Progenitor cell of endocrine pancreas (in vitro differentiated cells): ENCODE measurements around the gene PRR14. TPM values are rescaled to one million over a fixed set of nuclear protein-coding genes. Genes with fewer than 3 reads are reported as not detected.

ENCODE experiments used
- DNase-seq: peaks from one replicate; pipeline ENCODE4 v3.0.0; 2021; ENCODE audit warnings: low spot score; ENCODE audit not compliant: unreplicated experiment
- H3K27ac Mint-ChIP-seq: 2 replicates; pipeline ENCODE4 v1.8.0; 2021; ENCODE audit warnings: mild to moderate bottlenecking, moderate library complexity, mixed read lengths
- H3K27me3 Mint-ChIP-seq: 2 replicates; pipeline ENCODE4 v1.8.0; 2021; ENCODE audit warnings: mixed read lengths
- H3K36me3 Mint-ChIP-seq: 2 replicates; pipeline ENCODE4 v1.8.0; 2022; ENCODE audit warnings: mixed read lengths; ENCODE audit not compliant: insufficient read depth
- H3K4me1 Mint-ChIP-seq: 2 replicates; pipeline ENCODE4 v1.8.0; 2021; ENCODE audit warnings: low read depth, mixed read lengths
- H3K4me3 Mint-ChIP-seq: 2 replicates; pipeline ENCODE4 v1.8.0; 2021; ENCODE audit warnings: low read depth, mild to moderate bottlenecking, moderate library complexity, mixed read lengths
- H3K9me3 Mint-ChIP-seq: 2 replicates; pipeline ENCODE4 v1.8.0; 2021; ENCODE audit warnings: low read depth, mixed read lengths
- CTCF ChIP-seq: fragments of 200-600 bp; sonication (generic); IDR thresholded peaks from one replicate; pipeline ENCODE4 v1.5.0; 2021; ENCODE audit warnings: antibody characterized with exemption, mild to moderate bottlenecking; ENCODE audit not compliant: unreplicated experiment
- total RNA-seq: library from RNA; stranded (reverse); gene quantifications from 2 replicates; pipeline ENCODE4 v1.2.1, GENCODE V29; 2021

PRR14 gene
- total RNA-seq, 1 donor from 2014 or later = 58.7 TPM

GRCh38 chr16:30652718-30653117 is 2.0 kb downstream of the PRR14 start:
- Mint-ChIP-seq H3K4me1 (peaks cover 17% of the 10 kb centered on the region), H3K27me3 (no peaks in the 10 kb centered on the region), H3K4me3 (peak overlapping the region; percentile 97), H3K36me3 (peaks cover 10% of the 10 kb centered on the region), H3K27ac (no peak overlapping the region), H3K9me3 (no peaks in the 10 kb centered on the region)
- TF ChIP-seq CTCF = no peak
- no peak for DNase-seq

GRCh38 chr16:30654856-30655255 is 4.1 kb downstream of the PRR14 start:
- Mint-ChIP-seq H3K36me3 (peaks cover 10% of the 10 kb centered on the region), H3K4me3 (no peak overlapping the region), H3K27me3 (no peaks in the 10 kb centered on the region), H3K4me1 (peaks cover 17% of the 10 kb centered on the region), H3K9me3 (no peaks in the 10 kb centered on the region), H3K27ac (no peak overlapping the region)
- no peak for TF ChIP-seq CTCF
- no peak for DNase-seq

GRCh38 chr16:30655815-30656347 is 5.1 kb downstream of the PRR14 start:
- H3K4me1 Mint-ChIP-seq = peaks cover 22% of the 10 kb centered on the region
- H3K4me3 Mint-ChIP-seq = no peak overlapping the region
- no peak for TF ChIP-seq CTCF
- DNase-seq = no peak
- peak overlapping the region; percentile 84 for H3K27ac Mint-ChIP-seq
- H3K36me3 Mint-ChIP-seq = peaks cover 14% of the 10 kb centered on the region
- no peaks in the 10 kb centered on the region for H3K27me3 Mint-ChIP-seq
- no peaks in the 10 kb centered on the region for H3K9me3 Mint-ChIP-seq

GRCh38 chr16:30656388-30656787 is 5.6 kb downstream of the PRR14 start:
- Mint-ChIP-seq H3K27ac (peak overlapping the region; percentile 84), H3K9me3 (no peaks in the 10 kb centered on the region), H3K36me3 (peaks cover 16% of the 10 kb centered on the region), H3K27me3 (no peaks in the 10 kb centered on the region), H3K4me3 (no peak overlapping the region), H3K4me1 (peaks cover 24% of the 10 kb centered on the region)
- no peak for TF ChIP-seq CTCF
- no peak for DNase-seq

- H3K9me3 Mint-ChIP-seq = no peaks in the 10 kb centered on the region
- no peak for DNase-seq
- no peaks in the 10 kb centered on the region for H3K27me3 Mint-ChIP-seq
- peak overlapping the region; percentile 84 for H3K27ac Mint-ChIP-seq
- peaks cover 19% of the 10 kb centered on the region for H3K4me1 Mint-ChIP-seq
- peaks cover 16% of the 10 kb centered on the region for H3K36me3 Mint-ChIP-seq
- H3K4me3 Mint-ChIP-seq = peak overlapping the region; percentile 73
- no peak for TF ChIP-seq CTCF
These were observed 6.5 kb downstream of the PRR14 start for GRCh38 chr16:30656974-30657865.
